DMS 273 (cell line): ENCODE results near the gene CDR2L.

Source experiments
- DNase-seq: peaks from one replicate; lab custom pipeline; 2025; ENCODE audit not compliant: unreplicated experiment; lab: John Stamatoyannopoulos, UW

CDR2L gene

DNA sequence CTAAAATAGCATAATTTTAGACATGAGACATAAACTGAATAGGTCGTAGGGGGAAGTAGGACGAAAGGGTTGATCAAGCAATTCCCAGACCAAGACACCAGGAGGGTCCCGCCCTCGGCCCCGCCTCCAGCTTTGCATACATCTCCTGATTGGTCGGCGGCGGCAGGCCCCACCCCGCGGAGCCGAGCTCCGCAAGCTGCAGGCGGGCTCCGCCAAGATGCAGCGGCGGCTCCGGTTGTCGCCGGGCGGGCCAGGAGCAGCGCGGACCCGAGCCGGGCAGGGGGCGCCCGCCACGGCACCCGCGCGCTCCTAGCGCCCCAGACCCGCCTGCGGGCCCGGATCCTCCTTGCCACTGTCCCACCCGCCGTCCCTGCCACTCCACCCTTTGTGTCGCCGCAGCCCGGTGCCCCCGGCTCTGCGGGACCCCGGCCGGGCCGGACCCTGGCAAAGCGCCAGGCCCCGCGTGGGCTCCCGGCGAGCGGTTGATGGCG lies at the start of gene CDR2L:
Gene CDR2L, plus strand, starts transcription at position 215 of the 491 bp plus-strand sequence. CDS start 412 bp downstream, outside the sequence.
- DNase-seq: peak; percentile 97

DNA sequence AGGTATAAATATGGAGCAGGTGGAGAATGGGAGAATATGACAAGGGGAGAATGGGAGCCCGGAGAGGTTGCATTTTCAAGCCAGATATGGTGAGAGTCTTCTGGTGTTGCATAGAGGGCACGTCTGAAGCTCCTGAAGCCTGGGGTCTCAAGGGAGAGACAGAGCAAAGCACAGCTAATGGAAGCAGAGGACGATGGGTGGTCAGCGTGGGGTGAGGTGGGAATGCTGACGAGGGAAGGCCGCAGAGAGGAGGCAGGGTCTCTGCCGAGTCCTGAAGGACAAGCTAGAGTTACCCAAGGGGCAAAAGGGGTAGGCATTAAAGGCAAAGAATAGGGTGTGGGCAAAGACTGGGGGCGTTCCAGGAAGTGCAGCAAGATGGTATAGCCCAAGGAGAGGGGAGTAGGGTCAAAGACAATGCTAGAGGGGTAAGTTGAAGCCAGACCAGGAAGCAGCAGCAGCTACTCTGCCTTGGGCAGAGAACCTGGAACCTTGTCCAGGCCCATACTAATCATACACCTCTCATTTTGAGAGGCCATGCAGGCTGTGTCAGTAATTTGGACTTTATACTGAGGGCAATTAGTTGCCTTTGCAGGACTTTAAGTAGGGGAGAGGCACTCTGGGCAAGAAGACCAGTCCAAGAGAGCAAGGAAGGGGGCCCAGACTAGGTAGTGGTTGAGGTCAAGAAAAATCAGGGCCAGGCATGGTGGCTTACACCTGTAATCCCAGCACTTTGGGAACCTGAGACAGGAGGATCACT lies 49.1 kb upstream of the CDR2L start:
- no peak for DNase-seq

DNA sequence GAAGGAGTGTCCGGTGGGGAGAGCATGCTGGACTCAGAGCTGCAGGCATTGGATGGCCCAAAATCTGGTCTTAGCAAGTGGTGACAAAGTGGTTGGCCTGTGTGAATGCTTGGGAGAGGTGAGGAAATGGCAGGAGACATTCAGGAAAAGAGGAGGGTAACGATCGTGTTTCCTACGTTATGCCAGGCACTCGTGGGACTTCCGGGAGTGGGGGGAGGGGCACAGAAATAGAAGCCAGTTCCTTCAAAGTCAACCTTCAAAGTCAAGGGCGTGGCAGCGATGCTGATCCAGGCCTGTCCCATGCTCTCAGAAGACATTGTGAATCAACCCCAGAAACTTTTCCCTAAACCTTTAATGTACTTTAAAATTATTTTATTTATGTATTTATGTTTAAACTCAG lies 47.9 kb upstream of the CDR2L start:
- no peak for DNase-seq

DNA sequence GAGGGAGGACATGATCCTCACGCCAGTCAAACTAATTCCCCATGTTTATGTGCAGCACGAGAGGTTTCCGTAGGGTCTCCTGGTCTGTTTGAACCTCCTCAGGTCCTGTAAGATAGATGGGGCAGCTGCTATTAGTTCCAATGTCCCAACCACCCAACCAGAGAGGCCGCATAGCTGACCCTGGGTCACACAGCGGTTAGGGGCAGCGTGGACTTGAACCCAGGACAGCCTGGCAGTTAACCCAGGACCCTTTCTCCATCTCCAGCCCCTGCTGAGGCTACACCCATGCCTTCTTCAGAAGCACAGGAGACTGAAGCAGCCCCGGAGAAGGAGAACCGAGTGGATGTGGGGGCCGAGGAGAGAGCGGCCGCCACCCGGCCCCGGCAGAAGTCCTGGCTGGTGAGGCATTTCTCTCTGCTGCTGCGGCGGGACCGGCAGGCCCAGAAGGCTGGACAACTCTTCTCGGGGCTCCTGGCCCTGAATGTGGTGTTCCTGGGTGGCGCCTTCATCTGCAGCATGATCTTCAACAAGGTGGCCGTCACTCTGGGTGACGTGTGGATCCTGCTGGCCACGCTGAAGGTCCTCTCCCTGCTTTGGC lies 46.2 kb upstream of the CDR2L start:
- DNase-seq: no peak

DNA sequence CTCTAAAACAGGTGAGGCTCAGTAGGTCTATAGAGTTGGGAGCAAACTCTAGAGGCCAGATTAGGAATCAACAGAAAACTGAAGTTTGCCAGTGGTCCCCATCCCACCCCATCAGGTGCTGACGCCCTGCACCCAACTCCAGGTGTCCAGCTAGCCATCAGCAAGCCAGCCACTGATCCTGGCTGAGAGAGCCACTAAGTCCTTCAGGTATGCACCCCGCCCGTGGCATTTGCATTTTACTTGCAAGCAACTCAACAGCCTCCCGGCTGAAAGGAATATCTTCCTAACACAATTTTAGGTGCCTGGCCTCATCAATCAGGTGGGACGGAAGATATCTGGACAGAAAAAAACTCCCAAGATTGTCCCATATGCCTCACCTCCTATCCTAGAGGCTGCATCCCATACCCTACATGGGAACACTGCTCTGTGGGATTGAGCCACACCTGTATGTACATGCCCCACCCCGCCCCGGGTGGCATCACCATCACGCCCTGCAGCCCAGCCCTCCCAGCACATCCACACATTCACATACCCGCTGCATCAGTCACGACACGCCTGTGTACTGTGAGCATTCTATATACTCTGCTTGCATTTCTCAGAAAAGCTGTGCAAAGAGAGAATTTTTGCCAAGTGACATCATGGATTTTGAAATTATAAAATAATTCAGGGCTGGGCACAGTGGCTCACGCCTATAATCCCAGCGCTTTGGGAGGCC lies 43.5 kb upstream of the CDR2L start:
- no peak for DNase-seq

DNA sequence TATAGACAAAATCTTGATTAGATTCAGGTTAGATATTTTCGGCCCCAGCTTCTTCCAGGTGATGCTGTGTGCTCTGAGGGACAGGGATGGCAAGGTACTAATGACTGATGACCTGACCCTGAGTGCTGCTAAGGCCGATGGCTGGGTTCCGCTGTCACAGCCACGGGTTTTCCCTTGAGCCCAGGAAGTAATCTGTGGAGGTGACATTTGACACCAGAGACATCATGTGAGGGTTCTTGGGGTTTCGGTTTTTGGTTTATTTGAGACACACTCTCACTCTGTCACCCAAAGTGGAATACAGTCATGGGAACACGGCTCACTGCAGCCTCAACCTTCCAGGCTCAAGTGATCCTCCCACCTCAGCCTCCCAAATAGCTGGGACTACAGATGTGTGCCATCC lies 41.9 kb upstream of the CDR2L start:
- no peak for DNase-seq

DNA sequence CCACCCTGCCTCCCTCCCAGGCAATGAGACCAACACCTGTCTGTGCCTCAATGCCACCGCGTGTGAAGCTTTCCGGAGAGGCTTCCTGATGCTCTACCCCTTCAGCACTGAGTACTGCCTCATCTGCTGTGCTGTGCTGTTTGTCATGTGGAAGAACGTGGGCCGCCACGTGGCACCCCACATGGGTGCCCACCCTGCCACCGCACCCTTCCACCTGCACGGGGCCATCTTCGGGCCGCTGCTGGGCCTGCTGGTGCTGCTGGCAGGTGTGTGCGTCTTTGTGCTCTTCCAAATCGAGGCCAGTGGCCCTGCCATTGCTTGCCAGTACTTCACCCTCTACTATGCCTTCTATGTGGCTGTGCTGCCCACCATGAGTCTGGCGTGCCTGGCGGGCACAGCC lies 40.8 kb upstream of the CDR2L start:
- no peak for DNase-seq

DNA sequence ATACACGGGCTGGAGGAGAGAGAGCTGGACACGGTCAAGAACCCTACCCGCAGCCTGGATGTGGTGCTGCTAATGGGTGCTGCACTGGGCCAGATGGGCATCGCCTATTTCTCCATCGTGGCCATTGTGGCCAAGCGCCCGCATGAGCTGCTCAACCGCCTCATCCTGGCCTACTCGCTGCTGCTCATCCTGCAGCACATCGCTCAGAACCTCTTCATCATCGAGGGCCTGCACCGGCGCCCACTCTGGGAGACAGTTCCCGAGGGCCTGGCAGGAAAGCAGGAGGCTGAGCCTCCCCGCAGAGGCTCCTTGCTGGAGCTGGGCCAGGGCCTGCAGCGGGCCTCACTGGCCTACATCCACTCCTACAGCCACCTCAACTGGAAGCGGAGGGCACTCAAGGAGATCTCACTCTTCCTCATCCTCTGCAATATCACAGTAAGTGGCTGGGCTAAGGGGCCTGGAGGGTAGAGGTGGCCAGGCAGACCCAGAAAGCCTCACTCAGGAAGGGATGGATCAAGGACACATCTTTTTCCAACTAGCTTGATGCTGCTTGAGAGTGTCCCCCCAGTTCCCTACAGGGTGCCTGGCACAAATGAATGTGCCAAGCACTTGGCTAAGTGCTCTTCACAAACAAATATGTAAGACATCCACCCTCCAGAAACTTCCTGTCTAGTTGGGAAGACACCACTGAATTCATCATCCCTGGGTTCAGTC lies 40.2 kb upstream of the CDR2L start:
- no peak for DNase-seq

DNA sequence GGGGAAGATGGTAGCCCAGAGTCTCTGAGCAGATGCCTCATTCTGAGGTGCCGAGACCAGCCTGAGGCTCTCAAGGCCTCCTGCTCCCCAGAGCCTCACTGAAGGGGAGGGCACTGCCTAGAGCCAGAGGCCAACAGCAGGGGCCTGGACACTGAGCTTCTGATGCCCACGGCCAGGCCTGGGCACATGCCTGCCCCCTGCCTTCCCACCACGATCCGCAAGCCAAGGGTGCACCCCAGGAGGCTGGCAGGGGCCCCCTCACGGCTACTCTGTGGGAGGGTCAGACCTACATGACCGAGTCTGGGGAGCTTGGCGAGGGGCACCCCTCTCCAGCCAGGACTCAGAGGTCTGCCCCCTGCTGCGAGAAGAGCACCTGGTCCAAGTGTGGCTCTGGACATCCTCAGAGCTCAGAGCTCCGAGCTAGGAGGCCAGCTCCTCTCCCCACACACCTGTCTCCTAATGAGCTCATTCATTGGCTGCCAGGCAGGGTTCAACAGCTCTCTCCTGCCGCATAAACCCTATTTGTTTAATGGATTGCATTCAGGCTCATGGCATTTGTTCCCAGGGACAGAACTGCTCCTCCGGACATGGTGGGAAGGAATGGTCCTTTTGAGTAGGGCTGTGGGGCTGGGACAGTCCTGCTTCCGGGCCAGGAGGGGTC lies 37.8 kb upstream of the CDR2L start:
- no peak for DNase-seq

DNA sequence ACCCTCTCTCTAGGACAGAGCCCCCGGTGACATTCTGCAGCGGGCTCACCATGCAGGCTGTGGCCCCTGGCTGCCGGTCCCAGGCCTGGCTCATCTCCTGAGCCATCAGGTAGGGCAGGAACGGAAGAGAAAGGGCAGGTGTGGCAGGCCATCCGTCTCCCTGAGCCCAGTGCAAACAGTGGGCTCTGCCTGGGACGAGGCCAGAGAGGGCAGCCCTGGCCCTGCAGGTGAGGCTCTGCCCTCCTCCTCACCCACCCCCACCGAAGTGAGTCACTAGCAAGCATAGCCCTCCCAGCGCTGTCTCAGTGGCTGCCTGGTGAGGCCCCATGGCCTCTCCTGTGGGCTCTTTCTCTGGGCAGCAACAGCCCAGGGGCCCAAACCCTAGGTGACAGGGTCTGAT lies 37.2 kb upstream of the CDR2L start:
- no peak for DNase-seq

DNA sequence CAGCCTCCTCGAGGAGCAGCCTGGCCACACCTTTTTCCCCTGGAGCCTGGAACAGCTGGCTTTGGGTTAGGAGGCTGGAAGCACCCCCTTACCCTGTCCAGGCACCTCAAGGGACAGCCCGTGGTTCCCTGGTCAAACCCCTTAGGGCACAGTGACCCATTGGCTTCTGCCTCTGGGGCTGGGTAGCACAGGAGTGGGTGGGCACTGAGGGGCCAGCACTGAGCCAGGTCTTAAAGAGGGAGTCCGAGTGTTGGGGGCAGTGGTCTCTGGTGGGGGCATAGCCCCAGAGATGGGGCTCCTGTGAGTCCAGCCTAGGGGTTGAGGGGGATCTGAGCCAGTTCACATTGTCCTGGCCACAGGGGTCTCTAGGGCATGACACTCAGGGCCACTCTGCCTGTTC lies 36.4 kb upstream of the CDR2L start:
- no peak for DNase-seq

DNA sequence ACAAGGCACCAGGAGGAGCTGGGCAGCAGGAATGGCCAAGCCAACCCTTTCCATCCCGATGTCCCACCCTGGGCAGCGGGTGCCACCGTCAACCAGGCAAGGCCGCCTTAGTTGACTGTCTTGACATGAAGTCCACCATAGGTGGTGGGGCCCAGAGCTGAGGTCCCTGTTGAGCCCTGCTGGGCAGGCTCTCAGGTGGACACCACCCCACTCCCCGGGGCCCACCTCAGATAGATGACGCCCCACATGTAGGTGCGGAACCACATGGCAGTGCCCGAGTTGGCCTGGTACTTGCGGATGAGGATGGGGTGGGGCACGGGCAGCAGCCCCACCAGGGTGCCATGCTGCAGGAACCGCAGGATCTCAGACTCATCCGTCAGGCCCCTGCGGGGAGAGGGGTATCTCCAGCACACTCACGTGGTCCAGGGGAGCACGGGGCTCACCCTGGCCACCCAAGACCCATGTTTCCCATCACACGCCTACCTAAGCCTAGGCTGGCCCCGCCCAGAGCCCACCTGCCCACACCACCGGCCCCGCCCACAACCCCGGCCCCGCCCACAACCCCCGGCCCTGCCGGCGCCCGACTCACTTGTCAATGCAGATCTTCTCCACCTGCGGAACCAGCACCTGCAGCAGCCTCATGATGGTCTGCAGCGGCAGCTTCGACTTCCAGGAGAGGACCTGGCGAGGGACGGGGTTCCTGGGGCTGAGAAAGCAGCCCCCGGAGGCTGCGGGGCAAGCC lies 35.6 kb upstream of the CDR2L start:
- DNase-seq: no peak

DNA sequence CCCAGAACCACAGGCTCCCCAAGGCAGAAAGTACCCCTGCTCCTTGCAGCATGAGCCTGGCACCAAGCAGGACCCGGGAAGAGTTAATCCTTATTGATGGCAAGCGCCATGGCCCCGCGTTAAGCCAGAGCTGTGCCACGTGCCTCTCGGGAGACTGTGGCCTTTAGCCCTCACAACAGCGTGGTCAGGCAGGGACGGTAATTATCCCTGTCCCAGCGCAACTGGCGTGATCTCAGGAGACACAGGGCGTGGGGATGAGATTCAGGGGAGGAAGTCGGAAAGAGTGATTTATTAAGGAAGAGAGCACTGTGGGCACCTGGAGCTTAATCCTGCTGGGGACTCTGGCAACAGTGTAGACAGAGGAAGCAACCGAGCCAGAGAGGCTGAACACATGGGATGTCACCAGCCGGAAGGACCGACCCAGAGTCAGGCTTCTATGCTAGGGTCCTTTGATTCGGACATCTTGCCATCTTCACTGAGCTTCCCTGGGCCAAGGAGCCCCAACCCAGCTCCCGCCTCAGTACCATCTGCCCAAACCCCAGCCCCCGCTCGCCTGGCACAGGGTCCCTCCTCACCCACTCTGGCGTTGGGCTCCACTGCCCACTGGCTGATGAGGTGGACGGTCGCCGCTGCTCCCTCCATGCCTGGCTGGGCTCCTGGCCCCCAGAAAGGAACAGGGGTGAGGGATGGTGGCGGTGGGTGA lies 34.9 kb upstream of the CDR2L start:
- no peak for DNase-seq

DNA sequence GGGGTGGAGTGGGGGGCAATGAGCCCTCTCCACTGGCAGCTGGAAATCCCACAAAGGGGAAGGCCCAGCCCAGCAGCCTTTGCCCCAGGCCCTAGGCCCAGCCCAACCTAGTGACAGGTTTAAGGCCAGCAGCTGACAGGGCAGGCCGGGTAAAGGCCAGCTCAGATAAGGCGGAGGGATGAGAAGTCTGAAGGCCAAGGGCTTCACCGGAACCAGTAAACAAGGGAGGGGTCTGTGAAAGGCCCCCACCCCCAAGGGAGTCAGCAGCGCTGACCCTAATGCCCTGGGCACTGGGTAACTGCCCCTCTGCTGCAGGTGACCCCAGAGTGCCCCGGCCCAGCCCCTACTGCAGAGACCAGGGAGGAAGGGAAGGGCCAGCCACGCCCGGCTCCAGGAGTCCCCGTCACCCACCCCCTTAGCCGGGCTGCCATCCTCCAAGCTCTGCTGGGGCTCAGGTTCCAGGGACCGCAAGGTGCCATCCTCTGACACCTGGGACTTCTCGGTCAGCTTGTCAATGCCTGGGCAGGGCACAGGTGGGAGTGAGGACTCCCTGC lies 34.2 kb upstream of the CDR2L start:
- DNase-seq: no peak

DNA sequence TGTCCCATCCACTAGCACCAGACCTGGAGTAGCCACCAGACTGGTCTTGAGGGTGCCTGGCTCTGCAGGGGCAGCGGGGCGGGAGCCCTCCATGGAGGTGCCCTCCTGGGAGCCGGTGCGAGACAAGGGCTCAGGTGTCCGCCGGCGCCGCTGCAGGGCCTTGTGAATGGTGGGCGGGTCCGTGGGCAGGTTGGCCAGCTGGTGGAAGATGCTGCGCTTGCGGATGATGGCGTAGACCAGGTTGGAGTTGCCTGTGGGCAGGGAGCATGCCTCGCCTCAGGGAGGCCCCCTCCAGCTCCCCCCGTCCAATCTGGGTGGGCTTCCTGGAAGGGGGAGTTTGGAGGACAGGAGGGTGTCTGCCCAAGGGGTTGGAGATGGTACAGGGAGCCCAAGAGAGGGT lies 33.3 kb upstream of the CDR2L start:
- no peak for DNase-seq

DNA sequence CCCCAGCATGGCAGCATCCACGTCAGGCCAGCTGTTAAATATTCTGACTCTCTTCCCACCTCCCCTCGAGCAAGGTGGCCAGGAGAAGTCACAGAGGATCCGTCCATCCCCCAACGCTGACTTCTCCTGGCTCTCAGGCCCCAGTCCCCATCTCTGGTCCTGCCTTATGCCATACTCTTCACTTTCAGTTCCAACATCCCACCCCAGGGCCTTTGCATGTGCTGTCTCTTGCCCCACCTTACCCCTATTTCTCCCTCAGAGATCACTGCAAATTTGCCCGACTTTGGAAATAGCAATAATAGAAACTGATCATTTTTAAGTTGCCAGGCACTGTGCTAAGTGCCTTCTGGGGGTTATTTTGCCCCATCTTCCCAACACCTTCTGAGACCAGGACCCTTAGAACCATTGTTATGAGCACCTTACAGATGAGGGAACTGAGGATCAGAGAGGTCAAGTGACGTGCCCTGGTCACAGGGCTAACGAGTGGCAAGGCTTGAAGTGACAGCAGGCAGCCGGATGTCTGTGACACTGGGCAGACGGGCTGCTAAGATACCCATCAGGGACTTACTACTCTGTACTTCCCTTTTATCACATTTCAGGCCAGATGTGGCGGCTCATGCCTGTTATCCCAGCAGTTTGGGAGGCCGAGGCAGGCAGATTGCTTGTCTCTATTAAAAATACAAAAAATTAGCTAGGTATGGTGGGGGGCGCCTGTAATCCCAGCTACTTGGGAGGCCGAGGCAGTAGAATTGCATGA lies 32.6 kb upstream of the CDR2L start:
- DNase-seq: no peak

DNA sequence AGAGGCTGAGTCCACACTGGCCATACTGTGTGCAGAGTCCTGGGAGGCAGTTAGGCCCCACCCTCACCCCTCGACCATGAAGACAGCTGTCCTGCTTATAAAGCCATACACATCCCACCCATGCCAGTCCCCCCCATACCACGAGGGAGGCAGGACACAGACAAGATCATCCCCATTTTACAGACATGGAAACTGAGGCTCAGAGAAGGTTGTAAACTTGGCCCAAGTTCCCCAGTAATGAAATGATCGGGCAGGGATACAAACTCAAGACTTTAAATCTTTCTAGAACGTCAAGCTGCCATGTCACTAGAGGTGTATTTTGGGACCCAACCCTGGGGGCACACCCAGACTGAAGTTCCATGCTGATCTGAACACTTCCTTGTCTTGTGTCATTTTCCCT lies 31.3 kb upstream of the CDR2L start:
- DNase-seq: no peak

DNA sequence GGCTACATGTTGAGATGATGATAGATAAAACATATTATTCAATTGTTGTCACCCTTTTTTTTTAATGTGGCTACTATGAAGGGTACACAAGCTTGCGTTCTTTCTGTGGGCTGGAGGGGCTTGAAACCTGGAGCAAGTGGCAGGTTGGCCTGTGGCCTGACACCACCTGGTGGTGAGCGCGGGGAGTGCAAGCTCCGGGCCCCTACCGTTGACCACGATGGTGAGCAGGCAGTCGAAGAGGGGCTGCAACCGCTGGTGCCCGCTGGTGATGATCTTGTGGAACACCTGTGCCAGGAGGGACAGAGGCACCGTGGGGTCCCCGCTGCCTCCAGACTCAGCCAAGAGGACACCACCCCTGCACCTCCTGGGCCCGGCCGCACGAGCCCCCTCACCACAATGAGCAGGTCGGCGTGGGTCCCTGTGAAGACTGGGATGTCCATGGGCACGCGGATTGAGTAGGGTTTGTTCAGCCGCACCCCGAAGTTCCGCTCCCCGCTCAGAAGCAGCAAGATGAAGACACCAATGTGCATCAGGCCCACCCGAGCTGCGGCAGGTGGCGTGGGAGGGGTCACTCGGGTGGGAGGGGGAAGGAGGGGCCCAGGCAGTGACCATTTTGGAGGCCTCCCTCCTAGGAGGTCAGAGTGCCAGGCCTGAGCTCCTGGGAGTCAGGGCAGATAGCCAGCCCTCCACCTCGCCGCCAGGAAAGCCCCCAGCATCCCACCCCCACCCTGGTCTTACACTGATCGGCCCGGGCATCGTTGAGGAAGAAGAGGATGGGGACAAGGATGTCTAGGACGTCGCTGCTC lies 29.3 kb upstream of the CDR2L start:
- peak; percentile 89 for DNase-seq
